Stomach (tissue), 9 donors: ENCODE measurements around the gene ADARB2. TPM values are rescaled to one million over a fixed set of nuclear protein-coding genes. Genes with fewer than 3 reads are reported as not detected.

Source experiments
- DNase-seq, 2 donors: peaks; one replicate each; pipeline versions ENCODE4 v3.0.0 to v3.0.0-alpha.2; 2013 to 2019
- H3K27ac ChIP-seq, 5 donors: fragments of 200-600 bp in 4 of 5; sonication (generic) in 4 of 5; one replicate each; pipeline ENCODE4 v1.5.1; 2013 to 2019; ENCODE audit warnings: mild to moderate bottlenecking in 1 of 5, moderate library complexity in 1 of 5
- H3K27me3 ChIP-seq, 3 donors: fragments of 200-600 bp; sonication (generic); one replicate each; pipeline ENCODE4 v1.5.1; 2017 to 2019; ENCODE audit warnings: mixed run types in 1 of 3
- H3K36me3 ChIP-seq, 4 donors: fragments of 200-600 bp; sonication (generic); 1 replicate in 3 of 4; 2 replicates in 1 of 4; pipeline ENCODE4 v1.5.1; 2016 to 2019
- H3K4me1 ChIP-seq, 4 donors: fragments of 200-600 bp; sonication (generic); one replicate each; pipeline ENCODE4 v1.5.1; 2016 to 2019
- H3K4me3 ChIP-seq, 4 donors: fragments of 200-600 bp; sonication (generic) in 3 of 4; one replicate each; pipeline ENCODE4 v1.5.1; 2016 to 2019; ENCODE audit warnings: mild to moderate bottlenecking in 1 of 4
- H3K9me3 ChIP-seq, 4 donors: fragments of 200-600 bp; sonication (generic); one replicate each; pipeline ENCODE4 v1.5.1; 2016 to 2019
- CTCF ChIP-seq, 7 experiments: fragments of 450-650 bp in 4 of 7; fragments of 200-600 bp in 3 of 7; sonication (generic) in 3 of 7; IDR thresholded peaks; one replicate each; pipeline ENCODE4 v1.5.1; 2016 to 2019; ENCODE audit warnings: antibody characterized with exemption in 7 of 7, control low read depth in 2 of 7, mild to moderate bottlenecking in 1 of 7
- EP300 ChIP-seq: sonication (generic); formaldehyde crosslinking; IDR thresholded peaks from one replicate; pipeline ENCODE4 v1.6.1; 2017; ENCODE audit warnings: antibody characterized with exemption
- POLR2A ChIP-seq, 4 donors: fragments of 450-650 bp; IDR thresholded peaks; one replicate each; pipeline ENCODE4 v1.6.1; 2016; ENCODE audit warnings: antibody characterized with exemption in 4 of 4, control low read depth in 2 of 4, mild to moderate bottlenecking in 1 of 4, moderate library complexity in 1 of 4
- POLR2AphosphoS5 ChIP-seq, 3 donors: sonication (generic); formaldehyde crosslinking; IDR thresholded peaks; one replicate each; pipeline ENCODE4 v1.6.1; 2016; ENCODE audit warnings: antibody characterized with exemption in 3 of 3
- WGBS, 5 donors: extraction: QIAGEN DNeasy Blood & Tissue Kit in 3 of 5; methylation state at CpG; one replicate each; pipeline versions ENCODE4 v1.1.5 to v1.1.7; 2013 to 2018; 5-methylcytosine and 5-hydroxymethylcytosine counted together
- intact Hi-C: fragments of 100-400 bp; cut with DNase I; formaldehyde crosslinking; loops from one replicate; pipeline ENCODE4 v1.15.1; 2023; ENCODE audit warnings: low total_unique reads
- polyA plus RNA-seq, 3 donors: library from polyadenylated mRNA; stranded (reverse); fragments of 200-250 nt; gene quantifications; one replicate each; pipeline ENCODE4 v1.2.3, GENCODE V29; 2013
- total RNA-seq, 5 donors: library from RNA; depleted of rRNA; stranded (reverse); fragments of >200 nt; gene quantifications; one replicate each; pipeline versions ENCODE4 v1.1.0 to v1.2.3, GENCODE V29; 2014 to 2016
- donor health status: healthy with polysubstance abuse.
- donor health status: Bipolar disorder and iron deficiency.
- donor health status: healthy.

ADARB2 gene
- total and polyA plus RNA-seq, 8 donors: 0.55 to 4.1 (median 1.4) TPM; not detected in 1

DNA sequence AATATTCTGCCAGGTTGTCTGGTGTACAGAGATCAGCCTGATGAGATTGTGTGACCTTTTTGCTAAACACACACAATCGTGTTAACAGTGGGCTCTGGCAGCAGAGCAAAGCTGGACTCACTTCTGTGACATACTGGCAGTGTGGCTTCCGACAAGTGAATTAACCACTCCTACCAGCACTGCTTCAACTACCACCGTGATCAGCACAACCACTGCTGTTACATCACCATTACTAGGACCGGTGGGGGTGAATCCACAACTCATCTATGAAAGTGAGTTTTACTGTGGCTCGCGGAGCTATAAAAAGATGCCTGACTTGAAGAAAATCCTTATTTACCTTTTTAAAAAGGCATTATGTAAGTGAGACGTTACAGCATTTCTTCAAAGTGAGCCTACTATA, 545.6 kb downstream of the ADARB2 start:
- Histone ChIP-seq H3K9me3 (no peaks in the 10 kb centered on the region), H3K27me3 (peaks cover 0 to 7% (median 0%) of the 10 kb centered on the region in 3 donors), H3K36me3 (no peaks in the 10 kb centered on the region), H3K27ac (no peak overlapping the region), H3K4me1 (peaks cover 0 to 11% (median 0%) of the 10 kb centered on the region in 4 donors), H3K4me3 (no peak overlapping the region)
- no peak for DNase-seq
- no peak for TF ChIP-seq EP300
- TF ChIP-seq CTCF (IDR thresholded peaks at IDR 0.05): no peak
- no peak for TF ChIP-seq POLR2A (IDR thresholded peaks at IDR 0.05)
- no peak for TF ChIP-seq POLR2AphosphoS5 (IDR thresholded peaks at IDR 0.05)
- intact Hi-C loops: no loop called here
- 62 to 71% (median 69%) methylated on average over 7 of the region's 7 CpGs for WGBS, 5 donors

GRCh38 chr10:1190791-1191490, 546.4 kb downstream of the ADARB2 start:
- peaks cover 0 to 6% (median 0%) of the 10 kb centered on the region in 3 donors for H3K27me3 ChIP-seq

DNA sequence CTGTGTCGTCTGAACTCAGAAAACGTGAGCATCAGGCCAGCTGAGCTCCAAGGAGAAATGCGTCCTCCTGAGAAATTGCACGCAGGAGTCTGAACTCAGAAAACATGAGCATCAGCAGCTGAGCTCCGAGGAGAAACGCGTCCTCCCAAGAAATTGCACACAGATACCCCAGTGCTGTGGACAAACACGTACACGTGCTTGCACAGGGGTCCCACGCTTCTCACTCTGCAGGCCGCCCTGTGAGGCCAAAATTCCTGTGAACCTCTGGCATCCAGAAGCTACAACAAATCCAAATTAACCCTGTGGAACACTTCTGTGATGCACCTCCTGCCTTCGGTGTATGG, 547.3 kb downstream of the ADARB2 start:
- WGBS, 5 donors: 89 to 95% (median 93%) methylated on average over 12 of the region's 12 CpGs

More at GRCh38 chr10:1190791-1191490, 546.4 kb downstream of the ADARB2 start:
- Histone ChIP-seq H3K36me3 (no peaks in the 10 kb centered on the region), H3K4me1 (peaks cover 0 to 11% (median 0%) of the 10 kb centered on the region in 4 donors), H3K27ac (no peak overlapping the region), H3K9me3 (no peaks in the 10 kb centered on the region), H3K4me3 (no peak overlapping the region)
- intact Hi-C loops: no loop called here
- WGBS, 5 donors: 88 to 93% (median 93%) methylated on average over 21 to 22 of the region's 22 CpGs
- DNase-seq: no peak
- TF ChIP-seq POLR2A (IDR thresholded peaks at IDR 0.05) (no peak), CTCF (IDR thresholded peaks at IDR 0.05) (no peak), EP300 (no peak), POLR2AphosphoS5 (IDR thresholded peaks at IDR 0.05) (no peak)

More for the DNA sequence above, 547.3 kb downstream of the ADARB2 start:
- peaks cover 0 to 12% (median 0%) of the 10 kb centered on the region in 4 donors for H3K4me1 ChIP-seq
- H3K36me3 ChIP-seq: no peaks in the 10 kb centered on the region
- intact Hi-C loops: no loop called here
- no peaks in the 10 kb centered on the region for H3K9me3 ChIP-seq
- TF ChIP-seq POLR2A (IDR thresholded peaks at IDR 0.05): no peak
- no peak for TF ChIP-seq CTCF (IDR thresholded peaks at IDR 0.05)
- TF ChIP-seq POLR2AphosphoS5 (IDR thresholded peaks at IDR 0.05): no peak
- TF ChIP-seq EP300: no peak
- no peak overlapping the region for H3K4me3 ChIP-seq
- DNase-seq: no peak
- no peaks in the 10 kb centered on the region for H3K27me3 ChIP-seq
- no peak overlapping the region for H3K27ac ChIP-seq
